OCI-LY7 (cell line): ENCODE results near the gene PRCD.

Source experiments
- CTCF ChIP-seq: fragments of 200-600 bp; sonication (generic); conservative IDR thresholded peaks from 2 replicates; pipeline ENCODE4 v1.5.1; 2014; ENCODE audit warnings: mild to moderate bottlenecking, antibody characterized with exemption, low read length, moderate library complexity, mixed read lengths
- EZH2phosphoT487 ChIP-seq: fragments of 200-600 bp; sonication (generic); IDR thresholded peaks from 2 replicates; pipeline ENCODE4 v1.6.1; 2018; ENCODE audit warnings: low read depth, borderline replicate concordance, mild to moderate bottlenecking, mixed run types, antibody characterized with exemption, low read length, moderate library complexity, mixed read lengths

DNA sequence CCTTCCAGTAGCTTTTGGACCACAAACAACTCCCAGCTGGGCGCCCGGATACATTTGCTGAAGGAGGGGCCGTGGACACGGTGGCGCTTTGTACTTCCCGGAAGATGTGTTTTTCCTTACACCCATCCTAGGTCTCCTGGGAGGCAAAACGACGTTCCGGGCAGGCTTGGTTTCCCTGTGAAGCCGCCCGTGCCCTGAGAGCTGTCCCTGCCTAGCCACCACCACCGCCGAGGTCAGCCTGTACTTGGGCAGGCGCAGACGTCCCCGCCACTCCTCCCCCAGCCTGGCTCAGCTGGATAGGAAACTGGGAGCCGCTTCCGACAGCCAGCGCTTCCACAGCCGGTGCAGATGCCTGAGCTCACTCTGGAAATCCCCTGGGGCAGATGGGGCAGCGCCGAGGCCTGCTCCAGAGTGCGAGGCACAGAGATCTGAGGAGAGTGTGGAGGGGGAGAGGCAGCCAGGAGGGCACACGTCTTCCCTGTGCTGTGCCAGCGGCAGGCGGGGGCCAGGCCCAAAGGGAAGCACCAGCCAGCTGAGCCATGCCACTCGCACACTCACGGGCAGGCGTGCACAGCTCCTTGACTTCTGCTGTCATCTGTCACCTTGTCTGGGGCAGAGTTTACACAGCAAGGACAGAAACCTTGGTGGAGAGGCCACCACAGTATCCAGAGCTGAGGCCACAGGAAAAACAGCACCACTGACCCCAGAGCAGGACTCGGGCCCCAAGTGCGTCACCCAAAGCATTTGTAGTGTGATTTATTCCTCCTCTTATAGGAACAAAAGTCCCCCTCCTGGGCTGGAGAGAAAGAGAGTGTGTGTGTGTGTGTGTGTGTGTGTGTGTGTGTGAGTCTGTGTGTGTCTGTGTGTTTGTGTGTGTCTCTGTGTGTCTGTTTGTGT lies 41.6 kb upstream of the PRCD start:
- no peak for TF ChIP-seq CTCF
- no peak for TF ChIP-seq EZH2phosphoT487
